ENCODE measurements around the gene DVL2.
"Not testable (repeated sequence)": the region's sequence is repeated elsewhere in the genome, so short reads cannot be mapped to it uniquely, and the experiment has no call there.

GRCh38 chr17:7182101-7182500 lies 52.2 kb downstream of the DVL2 start:
- not testable (repeated sequence) for TF ChIP-seq CTCF (IDR thresholded peaks at IDR 0.05; ENCODE audit: poor library complexity, severe bottlenecking); MXI1 (conservative IDR thresholded peaks at IDR 0.05; ENCODE audit: poor library complexity, severe bottlenecking); EZH2 (IDR thresholded peaks at IDR 0.05; ENCODE audit: borderline replicate concordance, insufficient read depth, low read length, poor library complexity, severe bottlenecking); TAF1 (IDR thresholded peaks at IDR 0.05; ENCODE audit: low read depth); RAD21 (conservative IDR thresholded peaks at IDR 0.05); POLR2AphosphoS5 (IDR thresholded peaks at IDR 0.05); REST (IDR thresholded peaks at IDR 0.05; ENCODE audit: borderline replicate concordance); EP300 (conservative IDR thresholded peaks at IDR 0.05; ENCODE audit: poor library complexity, severe bottlenecking); SMC3 (conservative IDR thresholded peaks at IDR 0.05; ENCODE audit: poor library complexity)
